Mesendoderm (in vitro differentiated cells): ENCODE results near the gene ROBO1.

Experiments used
- DNase-seq: peaks from one replicate; pipeline ENCODE4 v3.0.0; 2013
- H2AK5ac ChIP-seq: 2 replicates; pipeline ENCODE4 v1.6.1; 2013; ENCODE audit warnings: low read length, inconsistent platforms
- H2BK120ac ChIP-seq: 2 replicates; pipeline ENCODE4 v1.6.1; 2013; ENCODE audit warnings: low read depth, mild to moderate bottlenecking, low read length, moderate library complexity, mixed read lengths
- H2BK15ac ChIP-seq: replicated peaks from 2 replicates; pipeline ENCODE4 v1.6.1; 2013; ENCODE audit warnings: low read depth, mild to moderate bottlenecking, moderate library complexity
- H2BK5ac ChIP-seq: 2 replicates; pipeline ENCODE4 v1.6.1; 2013; ENCODE audit warnings: low read length, inconsistent platforms
- H3K18ac ChIP-seq: 2 replicates; pipeline ENCODE4 v1.6.1; 2013; ENCODE audit warnings: mild to moderate bottlenecking, low read length, mixed read lengths
- H3K23ac ChIP-seq: one replicate; pipeline ENCODE4 v1.6.1; 2013; ENCODE audit warnings: low read length
- H3K27ac ChIP-seq: 2 replicates; pipeline ENCODE4 v1.5.1; 2013; ENCODE audit warnings: low read depth, mild to moderate bottlenecking, inconsistent platforms, low read length, moderate library complexity
- H3K27me3 ChIP-seq: 2 replicates; pipeline ENCODE4 v1.6.1; 2013; ENCODE audit warnings: low read length, control low read depth, mild to moderate bottlenecking, inconsistent platforms; ENCODE audit not compliant: insufficient read depth, poor library complexity
- H3K36me3 ChIP-seq: 2 replicates; pipeline ENCODE4 v1.6.1; 2013; ENCODE audit warnings: low read length, inconsistent platforms; ENCODE audit not compliant: control insufficient read depth, insufficient read depth
- H3K4ac ChIP-seq: one replicate; pipeline ENCODE4 v1.6.1; 2013; ENCODE audit warnings: low read depth, mild to moderate bottlenecking, low read length, moderate library complexity
- H3K4me1 ChIP-seq: 2 replicates; pipeline ENCODE4 v1.6.1; 2013; ENCODE audit warnings: low read depth, low read length, inconsistent platforms; ENCODE audit not compliant: control insufficient read depth
- H3K4me2 ChIP-seq: 2 replicates; pipeline ENCODE4 v1.6.1; 2013; ENCODE audit warnings: low read length
- H3K4me3 ChIP-seq: 2 replicates; pipeline ENCODE4 v1.5.1; 2013; ENCODE audit warnings: mild to moderate bottlenecking, low read length
- H3K56ac ChIP-seq: one replicate; pipeline ENCODE4 v1.6.1; 2013; ENCODE audit warnings: low read length
- H3K79me1 ChIP-seq: 2 replicates; pipeline ENCODE4 v1.6.1; 2013; ENCODE audit warnings: low read length, inconsistent platforms
- H3K79me2 ChIP-seq: 2 replicates; pipeline ENCODE4 v1.6.1; 2013; ENCODE audit warnings: mild to moderate bottlenecking, low read length; ENCODE audit not compliant: control insufficient read depth, insufficient read depth
- H3K9ac ChIP-seq: 2 replicates; pipeline ENCODE4 v1.6.1; 2013; ENCODE audit warnings: low read length, inconsistent platforms
- H4K5ac ChIP-seq: one replicate; pipeline ENCODE4 v1.6.1; 2013; ENCODE audit warnings: low read length
- H4K8ac ChIP-seq: one replicate; pipeline ENCODE4 v1.6.1; 2013; ENCODE audit warnings: low read depth, mild to moderate bottlenecking, control low read depth, low read length, moderate library complexity
- WGBS: extraction: QIAGEN DNeasy Blood & Tissue Kit; methylation state at CpG from one replicate; pipeline ENCODE4 v1.1.7; 2013; ENCODE audit warnings: low lambda C conversion rate, missing lambda C conversion rate; ENCODE audit not compliant: insufficient coverage; ENCODE audit errors: extremely low coverage; 5-methylcytosine and 5-hydroxymethylcytosine counted together

The ROBO1 gene

GRCh38 chr3:78839693-78840092 is 928.1 kb downstream of the ROBO1 start:
- no peak overlapping the region for H3K18ac ChIP-seq
- no peaks in the 10 kb centered on the region for H3K27me3 ChIP-seq
- H3K79me2 ChIP-seq: no peaks in the 10 kb centered on the region
- no peaks in the 10 kb centered on the region for H3K36me3 ChIP-seq
- H3K4me1 ChIP-seq: no peaks in the 10 kb centered on the region
- no peak overlapping the region for H2BK5ac ChIP-seq
- H3K79me1 ChIP-seq: no peaks in the 10 kb centered on the region
- no peak overlapping the region for H4K8ac ChIP-seq
- no CpG with 5 or more reads among the region's 3 CpGs for WGBS
- H3K56ac ChIP-seq: no peak overlapping the region
- H3K4ac ChIP-seq: no peak overlapping the region
- no peak overlapping the region for H3K23ac ChIP-seq
- no peak overlapping the region for H3K4me2 ChIP-seq
- no peak overlapping the region for H3K27ac ChIP-seq
- H4K5ac ChIP-seq: no peak overlapping the region
- H2BK120ac ChIP-seq: no peak overlapping the region
- H3K4me3 ChIP-seq: no peak overlapping the region
- no peak overlapping the region for H3K9ac ChIP-seq
- no peak for DNase-seq
- no peak overlapping the region for H2AK5ac ChIP-seq
- no peak overlapping the region for H2BK15ac ChIP-seq

GRCh38 chr3:78838362-78838761 is 929.4 kb downstream of the ROBO1 start:
- no peaks in the 10 kb centered on the region for H3K79me1 ChIP-seq
- no peaks in the 10 kb centered on the region for H3K27me3 ChIP-seq
- no peak overlapping the region for H2BK120ac ChIP-seq
- no peak for DNase-seq
- no peak overlapping the region for H3K4me3 ChIP-seq
- H3K18ac ChIP-seq: no peak overlapping the region
- H3K4me1 ChIP-seq: no peaks in the 10 kb centered on the region
- no peak overlapping the region for H2BK15ac ChIP-seq
- H3K27ac ChIP-seq: no peak overlapping the region
- no peaks in the 10 kb centered on the region for H3K79me2 ChIP-seq
- no peak overlapping the region for H3K4ac ChIP-seq
- H3K9ac ChIP-seq: no peak overlapping the region
- H4K8ac ChIP-seq: no peak overlapping the region
- no peak overlapping the region for H3K23ac ChIP-seq
- no peaks in the 10 kb centered on the region for H3K36me3 ChIP-seq
- H3K56ac ChIP-seq: no peak overlapping the region
- H4K5ac ChIP-seq: no peak overlapping the region
- H2BK5ac ChIP-seq: no peak overlapping the region
- no CpG with 5 or more reads among the region's 4 CpGs for WGBS
- H3K4me2 ChIP-seq: no peak overlapping the region
- no peak overlapping the region for H2AK5ac ChIP-seq

- Histone ChIP-seq H3K27me3 (no peaks in the 10 kb centered on the region), H3K18ac (no peak overlapping the region), H4K8ac (no peak overlapping the region), H2BK120ac (no peak overlapping the region), H2BK5ac (no peak overlapping the region), H3K79me1 (no peaks in the 10 kb centered on the region), H3K36me3 (no peaks in the 10 kb centered on the region), H3K9ac (no peak overlapping the region), H3K27ac (no peak overlapping the region), H3K4me1 (no peaks in the 10 kb centered on the region), H3K79me2 (no peaks in the 10 kb centered on the region), H3K23ac (no peak overlapping the region), H3K4me2 (no peak overlapping the region), H2BK15ac (no peak overlapping the region), H3K4me3 (no peak overlapping the region), H2AK5ac (no peak overlapping the region), H3K56ac (no peak overlapping the region), H3K4ac (no peak overlapping the region), H4K5ac (no peak overlapping the region)
- WGBS: no CpG with 5 or more reads among the region's 3 CpGs
- DNase-seq: no peak
Observed at GRCh38 chr3:78834910-78835309, 932.9 kb downstream of the ROBO1 start.

- H3K4ac ChIP-seq: no peak overlapping the region
- H3K27me3 ChIP-seq: no peaks in the 10 kb centered on the region
- H3K27ac ChIP-seq: no peak overlapping the region
Observed at GRCh38 chr3:78832785-78833204, 935.0 kb downstream of the ROBO1 start.

GRCh38 chr3:78831446-78831972 is 936.3 kb downstream of the ROBO1 start:
- H2BK5ac ChIP-seq: no peak overlapping the region

More at GRCh38 chr3:78832785-78833204, 935.0 kb downstream of the ROBO1 start:
- H4K5ac ChIP-seq: no peak overlapping the region
- H3K56ac ChIP-seq: no peak overlapping the region
- H2BK120ac ChIP-seq: no peak overlapping the region
- no peak overlapping the region for H3K9ac ChIP-seq
- H3K36me3 ChIP-seq: no peaks in the 10 kb centered on the region
- DNase-seq: no peak
- H3K79me2 ChIP-seq: no peaks in the 10 kb centered on the region
- H3K4me2 ChIP-seq: no peak overlapping the region
- no peak overlapping the region for H3K23ac ChIP-seq
- no peak overlapping the region for H2BK5ac ChIP-seq
- H3K79me1 ChIP-seq: no peaks in the 10 kb centered on the region
- H3K4me1 ChIP-seq: no peaks in the 10 kb centered on the region
- no peak overlapping the region for H4K8ac ChIP-seq
- no peak overlapping the region for H2AK5ac ChIP-seq
- H2BK15ac ChIP-seq: no peak overlapping the region
- H3K4me3 ChIP-seq: no peak overlapping the region
- WGBS: no CpG with 5 or more reads among the region's 5 CpGs
- H3K18ac ChIP-seq: no peak overlapping the region

GRCh38 chr3:78830470-78830869 is 937.3 kb downstream of the ROBO1 start:
- no peaks in the 10 kb centered on the region for H3K79me1 ChIP-seq
- no peaks in the 10 kb centered on the region for H3K27me3 ChIP-seq
- H2BK5ac ChIP-seq: no peak overlapping the region
- no peak overlapping the region for H3K56ac ChIP-seq
- H3K27ac ChIP-seq: no peak overlapping the region
- no peaks in the 10 kb centered on the region for H3K4me1 ChIP-seq
- DNase-seq: no peak
- no peak overlapping the region for H2BK120ac ChIP-seq
- no peak overlapping the region for H4K5ac ChIP-seq
- H3K4ac ChIP-seq: no peak overlapping the region
- no peak overlapping the region for H2BK15ac ChIP-seq
- no CpG with 5 or more reads among the region's 5 CpGs for WGBS
- H3K23ac ChIP-seq: no peak overlapping the region
- H2AK5ac ChIP-seq: no peak overlapping the region
- no peaks in the 10 kb centered on the region for H3K36me3 ChIP-seq
- H3K4me2 ChIP-seq: no peak overlapping the region
- H3K79me2 ChIP-seq: no peaks in the 10 kb centered on the region
- no peak overlapping the region for H4K8ac ChIP-seq
- H3K18ac ChIP-seq: no peak overlapping the region
- H3K9ac ChIP-seq: no peak overlapping the region
- H3K4me3 ChIP-seq: no peak overlapping the region

More at GRCh38 chr3:78831446-78831972, 936.3 kb downstream of the ROBO1 start:
- H3K4me2 ChIP-seq: no peak overlapping the region
- no peaks in the 10 kb centered on the region for H3K79me2 ChIP-seq
- DNase-seq: no peak
- H3K9ac ChIP-seq: no peak overlapping the region
- no peak overlapping the region for H2BK120ac ChIP-seq
- H3K27me3 ChIP-seq: no peaks in the 10 kb centered on the region
- H3K18ac ChIP-seq: no peak overlapping the region
- no peak overlapping the region for H2AK5ac ChIP-seq
- WGBS: no CpG with 5 or more reads among the region's 1 CpG
- H3K4me3 ChIP-seq: no peak overlapping the region
- H3K27ac ChIP-seq: no peak overlapping the region
- H4K8ac ChIP-seq: no peak overlapping the region
- no peak overlapping the region for H4K5ac ChIP-seq
- H3K4ac ChIP-seq: no peak overlapping the region
- no peaks in the 10 kb centered on the region for H3K79me1 ChIP-seq
- H3K56ac ChIP-seq: no peak overlapping the region
- no peaks in the 10 kb centered on the region for H3K4me1 ChIP-seq
- H3K36me3 ChIP-seq: no peaks in the 10 kb centered on the region
- no peak overlapping the region for H2BK15ac ChIP-seq
- no peak overlapping the region for H3K23ac ChIP-seq
